HG02678 (cell line): Measurements from ENCODE around the gene C11orf21.

Experiments
- ATAC-seq: cut with Tn5 transposase; IDR thresholded peaks from one replicate; pipeline ENCODE4 v1.9.1; 2021; ENCODE audit warnings: mild to moderate bottlenecking, moderate library complexity; ENCODE audit not compliant: unreplicated experiment

The C11orf21 gene

DNA sequence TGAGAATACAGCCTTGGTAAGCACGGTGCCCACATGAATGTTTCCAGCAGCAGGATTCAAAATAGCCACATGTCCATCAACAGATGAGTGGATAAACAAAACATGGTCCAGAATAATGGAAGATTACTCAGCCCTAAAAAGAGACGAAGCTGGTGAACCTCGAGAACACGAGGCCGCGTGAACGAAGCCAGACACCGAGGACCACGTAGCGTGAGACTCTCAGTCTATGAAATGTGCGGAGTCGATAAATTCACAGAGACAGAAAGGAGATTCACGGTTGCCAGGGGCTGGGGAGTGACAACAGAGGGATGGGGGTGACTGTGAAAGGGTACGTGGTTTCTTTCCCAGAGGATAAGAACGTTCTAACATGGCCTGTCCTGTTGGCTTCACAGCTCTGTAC lies 28.4 kb downstream of the C11orf21 start:
- ATAC-seq: no peak

DNA sequence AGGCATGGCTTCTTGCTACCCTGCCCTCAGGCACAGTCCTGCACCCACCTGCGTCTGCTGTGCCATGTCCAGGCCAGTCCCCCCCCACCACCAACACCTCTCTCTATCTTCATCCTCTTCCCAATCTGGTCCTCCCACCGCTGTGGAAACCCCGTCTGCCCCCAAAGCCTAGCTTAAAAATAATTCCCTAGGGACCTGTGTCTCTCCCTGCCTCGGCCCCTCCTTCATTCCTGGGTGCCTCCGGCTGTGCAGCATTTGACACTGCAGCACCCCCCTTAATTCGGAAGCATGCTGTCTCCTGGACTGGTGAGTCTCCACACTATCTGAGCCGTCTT lies 28.8 kb downstream of the C11orf21 start:
- ATAC-seq: no peak

DNA sequence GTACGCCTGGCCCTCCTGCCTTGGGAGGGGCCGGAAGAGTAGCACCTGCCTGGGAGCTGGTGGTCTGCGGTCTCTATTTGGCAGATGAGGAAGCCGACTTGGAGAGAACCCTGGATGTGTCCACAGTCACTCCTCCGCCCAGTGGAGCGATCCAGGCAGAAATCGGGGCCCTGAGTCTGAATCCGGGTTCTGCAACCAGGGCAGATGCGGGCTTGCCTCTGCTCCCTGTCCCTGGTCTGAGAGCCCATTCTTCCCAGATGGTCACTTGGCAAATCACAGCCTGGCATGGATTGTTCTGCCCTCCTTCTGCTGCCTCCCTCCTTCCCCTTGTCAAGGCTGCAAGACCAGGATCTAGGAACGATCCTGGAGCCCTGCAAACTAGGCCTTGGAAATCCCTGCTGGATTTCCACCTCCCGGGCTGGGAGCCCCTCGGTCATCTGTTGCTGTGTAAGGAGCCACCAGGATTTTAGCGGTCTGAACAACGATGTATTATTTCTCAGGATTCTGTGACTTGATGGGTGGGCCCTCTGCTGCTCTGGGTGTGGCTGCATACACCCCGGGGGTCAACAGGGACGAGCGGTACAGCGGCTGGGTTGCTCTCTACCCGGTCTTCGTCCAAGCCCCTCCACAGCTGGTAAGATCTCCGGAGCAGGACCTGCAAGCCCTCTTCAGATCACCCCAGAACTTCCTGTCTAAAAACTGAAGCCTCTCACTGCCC lies 29.3 kb downstream of the C11orf21 start:
- no peak for ATAC-seq

DNA sequence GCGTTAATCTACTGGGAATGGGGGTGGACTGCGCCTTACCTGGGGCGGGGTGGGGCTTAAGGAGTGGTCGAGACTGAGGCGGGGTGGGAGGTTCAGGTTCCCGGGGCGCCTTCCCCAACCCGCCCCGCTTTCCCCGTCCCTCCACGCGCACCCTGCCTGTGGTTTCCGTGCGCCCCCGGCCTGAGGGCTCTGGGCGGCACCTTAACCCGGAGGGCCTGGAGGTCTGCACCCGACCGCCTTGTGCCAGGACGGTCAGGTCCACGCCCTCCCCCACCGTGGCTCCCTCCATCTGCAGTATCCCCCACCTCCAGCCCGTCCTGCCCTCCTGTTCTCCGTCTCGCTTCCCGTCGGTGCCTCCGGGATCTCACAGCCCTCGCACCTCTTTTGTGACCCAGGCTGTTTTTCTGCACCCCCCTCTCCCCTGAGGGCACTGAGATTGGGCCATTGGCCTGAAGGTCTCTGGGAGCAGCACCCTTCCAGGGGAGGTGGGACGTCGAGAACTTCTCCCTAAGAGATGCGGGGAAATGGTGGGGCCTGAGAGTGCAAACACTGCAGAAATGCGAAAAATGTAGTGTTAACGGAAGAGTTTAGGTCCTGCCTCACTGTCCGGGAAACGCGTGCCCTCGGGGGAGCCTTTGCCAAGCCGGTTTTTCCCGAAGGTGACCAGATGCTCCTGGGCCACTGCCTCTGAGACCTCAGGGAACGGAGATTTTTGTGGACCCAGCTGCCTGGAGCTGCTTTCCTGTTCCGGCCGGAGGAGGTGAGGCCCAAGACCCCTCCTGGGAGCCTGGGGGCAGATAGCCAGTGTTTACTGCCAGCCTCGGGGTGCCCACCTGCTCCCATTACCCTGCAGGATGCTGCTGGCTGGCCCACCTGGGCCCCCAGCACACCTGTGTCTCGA lies 30.1 kb downstream of the C11orf21 start:
- no peak for ATAC-seq

DNA sequence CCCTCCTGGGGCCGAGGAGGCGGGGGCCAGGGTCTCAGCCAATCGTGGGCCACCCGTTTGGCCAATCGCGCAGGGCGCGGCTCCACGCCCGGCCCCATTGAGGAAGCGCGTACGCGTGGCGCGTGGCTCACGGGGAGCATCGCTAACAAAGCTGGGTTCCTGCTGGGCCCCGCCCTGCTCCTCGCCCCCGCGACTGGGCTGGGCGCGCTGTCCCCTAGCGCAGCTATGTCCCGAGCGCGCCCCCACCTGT lies 30.7 kb downstream of the C11orf21 start:
- ATAC-seq: no peak

DNA sequence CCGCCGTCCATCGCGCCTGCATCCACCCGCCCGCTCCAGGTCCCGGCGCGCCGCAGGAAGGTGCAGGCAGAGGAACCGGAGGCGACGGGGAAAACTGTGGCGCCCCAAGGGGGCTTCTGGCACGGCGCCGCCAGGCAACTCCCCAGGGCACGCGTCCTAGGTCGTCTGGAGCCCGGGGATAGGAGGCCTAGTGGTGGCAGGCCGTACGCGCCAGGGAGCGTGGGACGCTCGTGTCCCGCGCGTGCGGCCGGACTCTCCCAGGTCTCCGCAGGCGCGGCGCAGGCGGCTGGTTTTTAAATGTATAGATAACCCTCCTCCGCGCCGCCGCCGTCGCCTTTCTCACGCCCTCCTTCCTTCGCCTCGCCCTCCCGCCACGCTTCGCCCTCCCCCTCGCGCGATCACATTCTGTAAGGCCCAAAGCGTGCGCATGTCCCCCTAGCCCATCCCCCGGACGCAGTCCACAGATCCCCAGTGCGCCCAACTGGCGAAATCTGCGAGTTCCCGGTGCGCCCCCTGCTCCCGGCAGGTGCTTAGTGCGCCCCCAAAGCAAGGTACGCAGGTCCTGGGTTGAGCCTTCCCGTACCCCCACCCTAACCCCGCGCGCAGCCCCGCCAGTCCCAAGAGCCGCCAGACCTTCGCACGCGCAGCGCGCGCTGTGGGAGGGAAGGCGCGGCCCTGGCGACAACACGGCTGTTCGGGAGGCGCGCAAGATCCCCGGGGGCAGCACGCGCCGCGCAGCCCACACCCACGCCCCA lies 31.2 kb downstream of the C11orf21 start, which contains the start of gene ASCL2:
ASCL2 (minus strand) TSS at position 267 of the 755 bp plus-strand sequence; CDS start at position 11, 256 bp downstream.
- no peak for ATAC-seq

DNA sequence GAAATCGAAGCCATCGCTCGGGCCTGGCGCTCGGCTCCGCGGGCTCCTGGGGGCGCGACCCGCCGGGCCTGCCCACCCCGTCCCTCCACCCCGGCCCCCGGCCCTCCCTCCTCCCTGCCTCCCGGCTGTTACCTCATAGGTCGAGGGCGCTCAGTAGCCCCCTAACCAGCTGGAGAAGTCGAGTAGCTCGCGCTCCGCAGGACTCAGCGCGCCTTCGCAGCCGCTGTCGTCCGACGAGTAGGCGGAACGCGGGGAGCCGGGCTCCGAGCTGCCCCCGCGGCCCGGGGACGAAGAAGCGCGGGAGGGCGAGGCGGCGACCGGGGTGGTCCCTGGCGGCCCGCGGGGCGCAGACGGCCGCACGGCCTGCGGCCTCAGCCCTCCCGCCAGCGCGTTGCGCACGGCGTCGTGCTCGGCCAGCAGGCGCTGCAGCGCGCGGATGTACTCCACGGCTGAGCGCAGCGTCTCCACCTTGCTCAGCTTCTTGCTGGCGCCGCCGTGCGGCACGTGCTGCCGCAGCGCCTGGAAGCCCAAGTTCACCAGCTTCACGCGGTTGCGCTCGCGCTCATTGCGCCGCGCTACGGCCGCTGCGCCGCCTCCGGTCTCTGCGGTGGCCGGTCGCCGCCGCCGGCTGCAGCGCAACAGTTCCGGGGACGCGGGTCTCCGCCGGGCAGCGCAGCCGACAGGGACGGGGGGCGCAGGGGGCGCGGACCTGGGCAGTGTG lies 32.0 kb downstream of the C11orf21 start:
- ATAC-seq: no peak

DNA sequence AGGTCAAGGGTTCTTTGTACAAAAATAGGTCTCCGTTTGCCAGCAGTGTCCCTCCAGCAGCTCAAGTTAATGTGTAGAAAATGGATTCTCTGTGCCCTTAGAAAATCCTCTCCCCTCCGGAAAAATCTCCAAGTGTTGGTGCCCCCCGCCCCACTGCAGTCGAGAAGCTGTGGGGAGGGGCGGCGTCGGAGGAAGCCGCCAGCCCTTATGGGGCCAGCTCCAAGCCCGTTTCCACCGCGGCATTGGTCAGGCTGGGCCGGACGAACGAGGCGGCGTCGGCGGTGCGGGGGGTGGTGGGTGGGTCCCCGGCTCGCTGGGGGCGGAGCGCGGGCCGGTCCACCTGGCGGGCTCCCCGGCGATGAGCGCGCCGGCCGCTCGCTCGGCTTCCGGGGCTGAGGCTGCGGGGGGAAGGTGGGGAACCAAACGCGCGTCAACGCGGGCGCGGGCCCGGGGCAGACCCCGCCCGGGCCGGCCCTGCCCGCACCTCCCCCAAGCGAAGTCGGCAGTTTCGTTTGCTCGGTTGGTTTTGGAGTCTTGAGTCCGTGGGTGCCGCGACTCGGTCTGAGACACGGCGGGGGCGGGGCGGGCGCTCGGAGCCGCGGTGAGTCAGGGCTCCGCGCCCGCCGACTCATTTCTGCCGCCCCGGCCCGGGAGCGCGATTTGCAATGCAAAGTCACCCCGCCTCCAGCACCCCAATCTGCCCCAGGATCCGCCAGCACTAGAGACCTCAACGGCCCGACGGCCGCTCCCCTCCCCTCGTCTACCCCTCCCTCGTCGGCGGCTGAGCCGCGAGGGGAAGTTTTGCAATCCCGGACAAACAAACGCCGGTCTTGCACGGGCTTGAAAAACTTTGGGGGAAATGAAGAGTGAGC lies 32.8 kb downstream of the C11orf21 start:
- ATAC-seq: no peak

DNA sequence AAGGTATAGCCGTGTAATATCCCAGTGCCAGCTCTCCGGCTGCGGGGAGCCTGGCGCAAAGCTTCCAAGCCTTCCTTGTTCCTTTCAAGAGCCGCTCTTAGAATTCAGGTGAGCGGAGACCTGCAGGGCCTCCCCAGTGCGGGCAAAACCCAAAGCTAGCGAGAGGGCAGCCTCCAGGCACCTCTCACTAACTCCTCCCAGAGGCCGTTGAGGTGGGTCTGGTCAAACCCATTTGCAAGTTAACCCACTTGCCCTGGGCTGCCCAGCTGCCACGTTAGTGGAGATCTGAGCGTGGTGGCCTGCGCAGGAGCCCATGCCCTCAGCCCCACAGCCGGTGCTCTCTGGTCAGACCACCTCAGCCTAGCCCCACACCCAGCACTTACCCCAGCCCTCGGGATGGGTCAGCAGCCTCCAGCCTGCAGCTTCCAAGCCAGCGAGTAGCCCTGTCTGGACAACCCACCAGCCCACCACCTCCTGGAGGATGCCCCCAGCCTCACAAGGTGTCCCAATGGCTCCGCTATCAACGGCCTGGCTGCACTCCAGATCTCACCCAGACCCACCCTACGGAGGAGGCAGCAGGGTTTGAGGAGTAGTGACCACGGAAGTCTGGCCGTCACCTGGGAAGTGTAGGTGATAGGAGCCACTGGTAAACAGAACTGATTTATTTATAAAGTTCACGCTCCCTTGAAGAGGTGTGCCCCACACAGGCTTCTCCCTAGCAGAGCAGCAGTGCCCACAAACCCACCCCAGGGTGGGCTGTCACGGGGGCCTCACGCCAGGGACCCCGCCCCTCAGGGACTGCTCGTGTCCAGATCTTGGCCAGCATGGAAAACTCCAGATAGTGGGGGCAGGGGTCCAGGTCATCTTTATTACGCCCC lies 33.6 kb downstream of the C11orf21 start:
- no peak for ATAC-seq

DNA sequence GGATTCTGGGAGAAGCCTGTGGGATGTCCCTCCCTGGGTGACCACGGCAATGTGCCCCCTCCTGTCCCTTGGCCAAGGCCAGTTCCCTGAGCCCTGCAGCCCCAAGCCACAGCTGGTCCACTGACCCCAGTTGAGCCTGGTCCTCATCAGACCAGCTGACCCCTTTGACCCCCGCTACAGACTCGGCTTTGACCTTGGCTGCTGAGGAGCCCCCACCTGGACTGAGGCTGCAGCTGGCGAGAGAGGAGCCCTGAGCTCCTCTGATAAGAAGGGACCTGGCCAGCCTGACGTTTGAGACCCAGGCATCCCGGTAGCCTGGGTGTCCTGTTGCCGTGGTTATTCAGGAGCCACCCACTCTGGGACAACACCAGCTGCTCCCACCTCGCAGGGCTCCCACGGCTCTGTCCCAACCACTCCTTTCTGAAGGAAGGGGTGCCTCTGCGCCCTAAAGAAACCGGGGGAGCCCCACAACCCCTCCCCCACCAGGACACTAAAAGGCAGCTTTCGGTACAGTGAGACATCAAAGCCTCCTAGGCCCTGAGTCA lies 34.3 kb downstream of the C11orf21 start:
- no peak for ATAC-seq

DNA sequence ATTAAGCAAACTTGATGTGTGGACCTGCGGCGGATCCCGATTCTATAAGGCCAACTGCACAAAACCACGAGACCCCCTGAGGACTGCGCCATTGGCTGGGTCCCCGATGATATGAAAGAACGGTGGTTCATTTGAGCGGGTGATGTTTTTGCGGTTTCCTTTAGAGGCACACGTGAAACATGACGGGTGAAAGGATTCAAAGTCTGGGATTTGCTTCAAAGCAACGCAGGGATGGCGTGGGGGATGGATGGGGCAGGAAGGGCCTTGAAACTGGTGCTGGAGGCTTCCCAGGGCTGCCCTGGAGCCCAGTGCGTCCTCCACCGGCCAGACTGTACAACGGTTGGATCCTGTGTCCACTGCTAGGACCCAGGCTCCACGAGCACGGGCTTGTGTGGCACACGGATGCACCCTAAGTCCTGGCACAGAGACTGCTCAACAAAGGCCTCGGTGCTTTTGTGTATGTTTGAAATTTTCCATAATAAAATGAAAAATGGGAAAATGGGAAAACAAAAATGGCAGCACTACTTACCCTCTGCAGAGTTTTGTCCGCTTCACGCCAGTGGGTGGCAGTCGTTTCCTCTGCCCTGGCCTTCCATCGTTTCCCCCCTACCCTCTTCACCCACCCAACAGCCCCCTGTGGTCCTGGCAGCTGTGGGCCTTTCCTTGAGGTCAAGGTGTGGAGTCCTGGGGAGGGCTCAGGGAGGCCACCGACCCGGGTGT lies 35.0 kb downstream of the C11orf21 start:
- ATAC-seq: no peak

DNA sequence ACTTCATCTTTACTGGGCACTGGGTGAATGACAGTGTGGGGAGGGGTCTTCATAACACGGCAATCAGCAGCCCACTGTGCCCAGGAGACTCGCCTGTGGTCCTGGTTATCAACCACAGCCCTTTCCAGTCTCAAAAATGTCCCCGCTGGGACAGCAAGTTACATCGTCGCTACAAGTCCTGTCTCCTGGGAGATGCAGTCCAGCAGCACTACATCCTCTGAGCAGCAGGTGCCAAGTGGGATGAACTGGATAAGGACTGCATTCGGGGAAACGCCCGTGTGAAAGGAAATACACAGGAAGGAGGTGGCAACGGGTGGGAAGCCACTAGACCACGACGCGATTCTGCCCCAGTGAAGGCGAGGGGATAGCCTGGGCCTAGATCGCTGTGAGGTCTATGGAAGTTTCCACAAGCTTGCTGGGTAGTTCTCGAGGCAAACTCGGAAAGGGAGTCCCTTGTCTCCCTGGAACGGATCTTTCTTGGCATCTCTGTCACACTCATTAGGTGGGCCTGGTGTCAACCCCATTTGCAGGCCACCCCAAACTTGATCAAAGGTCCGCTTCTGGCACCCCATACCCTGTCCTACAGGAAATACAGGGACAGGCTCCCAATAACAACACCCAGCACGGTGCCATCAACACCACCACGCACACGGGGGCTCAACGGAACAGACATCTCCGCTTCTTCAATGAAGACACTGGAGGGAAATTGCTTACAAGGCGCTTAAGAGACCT lies 35.7 kb downstream of the C11orf21 start:
- ATAC-seq: no peak

DNA sequence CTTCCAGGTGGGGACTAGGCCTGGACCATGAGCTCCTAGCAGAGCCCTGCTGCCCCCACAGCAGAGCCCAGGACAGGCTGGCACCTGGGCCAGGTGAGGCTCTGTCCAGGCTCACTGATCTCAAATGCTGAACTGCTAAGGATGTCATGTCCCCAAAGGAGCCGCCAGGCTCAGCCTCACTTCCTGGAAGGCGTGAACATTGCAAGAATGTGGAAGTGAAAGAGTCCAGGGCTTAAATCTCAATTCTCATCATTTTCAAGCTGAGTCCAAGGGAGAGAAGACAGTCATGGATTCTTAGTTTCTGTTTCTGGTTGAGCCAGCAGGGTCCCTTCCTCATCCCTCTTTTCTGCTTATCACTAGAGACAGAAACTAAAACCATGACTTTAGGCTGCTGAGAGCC lies 36.3 kb downstream of the C11orf21 start:
- ATAC-seq: no peak

DNA sequence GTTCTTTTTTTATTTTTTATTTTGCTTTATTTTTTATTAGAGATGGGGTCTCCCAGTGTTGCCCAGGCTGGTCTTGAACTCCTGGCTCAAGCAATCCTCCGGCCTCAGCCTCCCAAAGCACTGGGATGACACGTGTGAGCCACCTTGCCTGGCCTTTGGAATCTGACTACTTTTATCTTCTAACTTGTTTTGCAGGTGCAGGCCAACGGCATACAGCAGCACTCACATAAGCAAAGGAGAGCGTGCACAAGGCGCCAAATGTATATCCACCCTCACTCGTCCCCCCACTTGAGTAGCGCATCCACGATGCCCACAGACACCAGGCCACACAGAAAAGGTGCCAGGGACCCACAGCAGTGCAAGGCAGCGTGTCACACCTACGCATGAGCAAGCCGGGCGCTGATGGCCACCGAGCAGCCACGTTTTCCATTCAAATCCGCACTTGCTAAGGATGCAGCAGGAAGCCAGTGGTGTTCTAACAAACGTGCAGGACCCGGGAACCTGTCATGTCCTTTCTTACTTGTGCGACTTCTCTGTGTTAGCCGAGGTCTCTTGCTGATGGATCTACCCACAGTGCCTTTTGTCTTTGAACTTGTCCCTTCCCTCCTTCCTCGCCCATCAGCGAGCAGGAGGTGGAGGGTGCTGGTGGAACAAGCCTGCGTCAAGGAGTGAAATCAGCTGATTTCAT lies 37.2 kb downstream of the C11orf21 start:
- no peak for ATAC-seq

DNA sequence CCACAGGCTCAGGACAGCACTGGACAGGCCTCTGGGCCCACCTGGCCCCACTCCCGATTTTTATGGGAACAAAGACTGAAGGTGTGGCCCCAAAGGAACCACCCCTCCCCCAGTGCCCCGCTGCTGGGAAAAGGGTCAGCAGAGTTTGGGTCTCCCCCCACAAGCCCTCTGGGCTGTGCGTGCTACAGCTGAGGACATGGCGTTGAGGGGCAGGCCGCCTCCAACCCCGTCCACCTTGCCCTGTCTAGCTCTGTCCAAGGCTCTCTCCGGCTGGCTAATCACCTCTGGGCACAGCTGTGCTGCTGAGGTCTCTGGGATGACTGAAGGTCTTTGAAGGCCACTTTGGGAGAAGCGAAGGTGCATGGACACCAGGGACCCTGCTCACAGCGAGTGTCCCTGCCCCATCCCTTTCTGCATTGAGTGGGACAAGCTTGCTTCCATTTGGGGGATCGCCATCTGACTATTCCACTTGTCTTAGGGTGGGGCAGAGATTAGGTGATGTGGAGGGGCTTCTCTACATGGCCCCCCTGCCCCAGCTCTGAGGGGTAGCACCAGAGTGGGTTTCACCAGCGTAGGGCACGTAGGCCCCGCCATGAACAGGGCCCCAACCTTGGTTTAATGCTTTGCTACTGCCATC lies 37.9 kb downstream of the C11orf21 start:
- ATAC-seq: no peak

DNA sequence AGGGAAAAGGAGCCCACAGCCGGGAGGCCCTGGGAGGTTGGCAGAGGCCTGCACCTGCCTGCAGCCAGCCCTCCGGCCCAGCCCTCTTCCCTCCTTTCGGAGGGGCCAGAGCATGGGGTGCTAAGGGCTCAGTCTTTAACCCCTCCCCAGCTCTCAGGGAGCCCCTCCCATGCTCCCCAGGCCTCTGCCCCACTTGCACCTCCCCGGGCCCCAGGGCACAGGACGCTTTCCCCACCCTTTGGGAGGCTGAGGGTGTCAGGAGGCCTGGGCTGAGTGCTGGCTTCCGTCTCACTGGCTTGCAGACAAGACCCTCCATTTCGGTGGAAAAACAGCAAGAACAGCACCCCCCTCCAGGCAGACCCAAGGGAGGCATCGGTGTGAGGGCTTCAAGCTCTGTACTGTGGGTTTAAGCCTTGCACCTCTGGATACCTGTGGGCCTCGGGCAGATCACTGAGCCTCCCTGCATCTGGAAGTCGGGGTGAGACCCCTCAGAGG lies 38.6 kb downstream of the C11orf21 start:
- no peak for ATAC-seq
